K562 (cell line): ENCODE data around the gene DPYSL4.

Experiments
- MBD2 ChIP-seq: sonication (generic); IDR thresholded peaks from 2 replicates; pipeline ENCODE4 v1.6.1; 2016; ENCODE audit warnings: low read depth, borderline replicate concordance
- NR2C2 ChIP-seq, 2 experiments: fragments of 200-800 bp in 1 of 2; sonication (Bioruptor generic) in 1 of 2; sonication (generic) in 1 of 2; formaldehyde crosslinking in 1 of 2; IDR thresholded peaks; 2 replicates each; pipeline versions ENCODE4 v1.6.1 to v1.8.0; 2016 to 2022; ENCODE audit warnings: mild to moderate bottlenecking in 1 of 2, missing compliant biosample characterization in 1 of 2, missing genetic modification characterization in 1 of 2, missing genetic modification reagents in 1 of 2
- ZNF561 ChIP-seq: fragments of 450-650 bp; formaldehyde crosslinking; conservative IDR thresholded peaks from 2 replicates; pipeline ENCODE4 v1.4.0; 2020; ENCODE audit warnings: mild to moderate bottlenecking, moderate library complexity
- TF ChIP-seq, protein P1 (sequence below), 3 experiments: IDR thresholded peaks in 2 of 3; conservative IDR thresholded peaks in 1 of 3; 2 replicates each; pipeline ENCODE4 v1.5.1; 2011 to 2012; ENCODE audit warnings: low read length in 3 of 3, mild to moderate bottlenecking in 3 of 3, control low read depth in 2 of 3, improper control_type of control experiment in 1 of 3, inconsistent platforms in 1 of 3, low read depth in 1 of 3, mixed read lengths in 1 of 3, moderate library complexity in 1 of 3; ENCODE audit not compliant: insufficient read depth in 2 of 3
- TF ChIP-seq, protein P2 (sequence below), 2 experiments: fragments of 150-350 bp in 1 of 2; IDR thresholded peaks; 2 replicates each; pipeline ENCODE4 v1.6.1; 2012 to 2016; ENCODE audit warnings: low read depth in 2 of 2, low read length in 2 of 2, mild to moderate bottlenecking in 1 of 2, moderate library complexity in 1 of 2

DNA sequence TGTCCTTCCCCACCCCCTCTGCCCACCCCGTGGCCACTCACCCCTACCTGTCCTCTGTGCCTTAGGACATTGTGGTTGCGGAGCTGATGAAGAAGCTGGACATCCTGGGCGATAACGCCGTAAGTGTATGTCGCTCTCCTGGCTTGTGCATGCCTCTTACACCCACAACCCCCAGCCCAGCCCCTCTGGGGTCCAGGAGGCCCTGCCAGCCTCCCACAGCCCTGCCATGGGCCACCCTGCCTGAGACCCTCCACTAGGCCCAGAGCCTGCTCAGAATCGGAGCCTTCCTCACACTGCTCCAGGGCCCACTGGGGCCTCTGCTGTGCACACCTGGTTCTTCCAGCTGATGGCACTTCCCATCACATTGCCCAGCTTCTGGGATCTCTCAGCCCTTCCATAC lies 36.8 kb upstream of the DPYSL4 start:
- TF ChIP-seq ZNF561 (CRISPR knock-in tag) (no peak), NR2C2 (CRISPR knock-in tag; IDR thresholded peaks at IDR 0.05) (no peak), NR2C2 (tag; IDR thresholded peaks at IDR 0.05) (no peak), MBD2 (no peak)
- TF ChIP-seq, protein P1, sequence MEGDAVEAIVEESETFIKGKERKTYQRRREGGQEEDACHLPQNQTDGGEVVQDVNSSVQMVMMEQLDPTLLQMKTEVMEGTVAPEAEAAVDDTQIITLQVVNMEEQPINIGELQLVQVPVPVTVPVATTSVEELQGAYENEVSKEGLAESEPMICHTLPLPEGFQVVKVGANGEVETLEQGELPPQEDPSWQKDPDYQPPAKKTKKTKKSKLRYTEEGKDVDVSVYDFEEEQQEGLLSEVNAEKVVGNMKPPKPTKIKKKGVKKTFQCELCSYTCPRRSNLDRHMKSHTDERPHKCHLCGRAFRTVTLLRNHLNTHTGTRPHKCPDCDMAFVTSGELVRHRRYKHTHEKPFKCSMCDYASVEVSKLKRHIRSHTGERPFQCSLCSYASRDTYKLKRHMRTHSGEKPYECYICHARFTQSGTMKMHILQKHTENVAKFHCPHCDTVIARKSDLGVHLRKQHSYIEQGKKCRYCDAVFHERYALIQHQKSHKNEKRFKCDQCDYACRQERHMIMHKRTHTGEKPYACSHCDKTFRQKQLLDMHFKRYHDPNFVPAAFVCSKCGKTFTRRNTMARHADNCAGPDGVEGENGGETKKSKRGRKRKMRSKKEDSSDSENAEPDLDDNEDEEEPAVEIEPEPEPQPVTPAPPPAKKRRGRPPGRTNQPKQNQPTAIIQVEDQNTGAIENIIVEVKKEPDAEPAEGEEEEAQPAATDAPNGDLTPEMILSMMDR (IDR thresholded peaks at IDR 0.05 in 2 of 3, conservative IDR thresholded peaks at IDR 0.05 in 1 of 3; ENCODE audit: insufficient read depth in 2 of 3, low read depth in 1 of 3, low read length in 3 of 3) = no peak
- TF ChIP-seq, protein P2, sequence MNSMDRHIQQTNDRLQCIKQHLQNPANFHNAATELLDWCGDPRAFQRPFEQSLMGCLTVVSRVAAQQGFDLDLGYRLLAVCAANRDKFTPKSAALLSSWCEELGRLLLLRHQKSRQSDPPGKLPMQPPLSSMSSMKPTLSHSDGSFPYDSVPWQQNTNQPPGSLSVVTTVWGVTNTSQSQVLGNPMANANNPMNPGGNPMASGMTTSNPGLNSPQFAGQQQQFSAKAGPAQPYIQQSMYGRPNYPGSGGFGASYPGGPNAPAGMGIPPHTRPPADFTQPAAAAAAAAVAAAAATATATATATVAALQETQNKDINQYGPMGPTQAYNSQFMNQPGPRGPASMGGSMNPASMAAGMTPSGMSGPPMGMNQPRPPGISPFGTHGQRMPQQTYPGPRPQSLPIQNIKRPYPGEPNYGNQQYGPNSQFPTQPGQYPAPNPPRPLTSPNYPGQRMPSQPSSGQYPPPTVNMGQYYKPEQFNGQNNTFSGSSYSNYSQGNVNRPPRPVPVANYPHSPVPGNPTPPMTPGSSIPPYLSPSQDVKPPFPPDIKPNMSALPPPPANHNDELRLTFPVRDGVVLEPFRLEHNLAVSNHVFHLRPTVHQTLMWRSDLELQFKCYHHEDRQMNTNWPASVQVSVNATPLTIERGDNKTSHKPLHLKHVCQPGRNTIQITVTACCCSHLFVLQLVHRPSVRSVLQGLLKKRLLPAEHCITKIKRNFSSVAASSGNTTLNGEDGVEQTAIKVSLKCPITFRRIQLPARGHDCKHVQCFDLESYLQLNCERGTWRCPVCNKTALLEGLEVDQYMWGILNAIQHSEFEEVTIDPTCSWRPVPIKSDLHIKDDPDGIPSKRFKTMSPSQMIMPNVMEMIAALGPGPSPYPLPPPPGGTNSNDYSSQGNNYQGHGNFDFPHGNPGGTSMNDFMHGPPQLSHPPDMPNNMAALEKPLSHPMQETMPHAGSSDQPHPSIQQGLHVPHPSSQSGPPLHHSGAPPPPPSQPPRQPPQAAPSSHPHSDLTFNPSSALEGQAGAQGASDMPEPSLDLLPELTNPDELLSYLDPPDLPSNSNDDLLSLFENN (IDR thresholded peaks at IDR 0.05; ENCODE audit: low read depth in 2 of 2, low read length in 2 of 2) = no peak
